ENCODE data around the gene DLGAP4.

Gene DLGAP4

DNA sequence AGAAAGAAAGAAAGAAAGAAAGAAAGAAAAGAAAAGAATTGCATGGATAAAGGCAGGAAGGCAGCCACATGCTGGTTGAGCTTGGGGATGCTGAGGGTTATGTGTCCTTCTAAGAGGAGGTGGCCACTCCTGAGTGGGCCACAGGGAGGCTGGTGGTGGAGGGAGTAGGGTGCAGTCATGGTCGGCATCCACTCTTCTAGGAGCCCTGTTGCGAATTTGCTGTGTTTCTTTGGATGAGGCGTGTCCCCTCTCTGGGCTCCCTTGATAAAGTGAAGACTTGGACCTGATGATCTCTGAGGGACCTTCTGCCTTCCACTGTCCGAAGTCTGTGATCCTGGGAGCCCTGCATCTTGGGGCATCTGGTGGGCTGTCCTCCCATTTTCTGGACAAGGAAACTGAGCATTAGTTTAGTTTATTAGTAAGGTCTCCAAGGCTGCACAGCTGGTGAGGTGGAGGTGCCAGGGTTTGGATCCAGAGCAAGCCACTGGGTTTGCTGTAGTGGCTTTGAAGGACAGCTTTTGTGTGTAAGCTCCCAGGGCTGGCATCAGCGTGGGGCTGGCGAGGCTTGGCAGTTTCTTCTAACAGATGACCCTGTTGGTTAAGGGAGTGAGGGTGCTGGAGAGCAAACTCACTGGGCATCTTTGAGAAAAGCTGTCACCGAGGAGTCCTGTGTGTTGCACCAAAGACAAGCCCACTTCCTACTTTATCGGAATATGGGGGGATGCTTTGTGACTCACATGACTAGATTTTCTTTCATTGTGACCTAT, 4.3 kb downstream of the DLGAP4 start:
- no peak for DNase-seq

DNA sequence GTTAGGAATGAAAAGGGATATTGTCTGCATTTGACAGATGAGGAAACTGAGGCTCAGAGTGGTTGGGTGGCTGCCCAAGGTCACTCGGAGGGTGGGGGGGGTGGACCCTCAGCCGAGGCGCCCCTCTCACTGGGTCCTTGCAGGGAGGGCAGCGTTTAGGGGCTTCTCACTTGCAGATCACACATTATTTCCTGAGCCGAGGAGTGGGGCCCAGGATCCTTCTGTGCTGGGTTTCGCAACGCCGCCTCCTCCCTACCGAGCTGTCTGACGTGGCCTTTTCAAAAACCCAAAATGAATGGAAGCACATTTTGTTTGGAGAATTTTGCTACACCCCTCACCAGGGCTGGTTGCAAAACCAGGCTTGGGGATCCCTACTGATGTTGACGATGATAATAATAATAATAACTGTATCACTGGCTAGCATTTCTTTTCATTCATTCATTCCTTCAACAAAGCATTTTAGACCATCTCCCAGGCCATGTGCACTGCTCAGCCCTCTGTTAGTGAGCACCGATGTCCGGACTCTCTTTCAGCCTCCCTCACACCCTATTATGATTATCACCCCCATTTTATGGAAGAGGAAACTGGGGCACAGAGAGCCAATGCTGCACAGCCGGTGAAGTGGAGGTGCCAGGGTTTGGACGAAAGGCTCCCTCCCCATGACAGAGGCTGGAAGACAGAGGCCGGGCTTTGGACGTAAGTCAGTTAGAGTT, 5.2 kb downstream of the DLGAP4 start:
- DNase-seq, result no peak

DNA sequence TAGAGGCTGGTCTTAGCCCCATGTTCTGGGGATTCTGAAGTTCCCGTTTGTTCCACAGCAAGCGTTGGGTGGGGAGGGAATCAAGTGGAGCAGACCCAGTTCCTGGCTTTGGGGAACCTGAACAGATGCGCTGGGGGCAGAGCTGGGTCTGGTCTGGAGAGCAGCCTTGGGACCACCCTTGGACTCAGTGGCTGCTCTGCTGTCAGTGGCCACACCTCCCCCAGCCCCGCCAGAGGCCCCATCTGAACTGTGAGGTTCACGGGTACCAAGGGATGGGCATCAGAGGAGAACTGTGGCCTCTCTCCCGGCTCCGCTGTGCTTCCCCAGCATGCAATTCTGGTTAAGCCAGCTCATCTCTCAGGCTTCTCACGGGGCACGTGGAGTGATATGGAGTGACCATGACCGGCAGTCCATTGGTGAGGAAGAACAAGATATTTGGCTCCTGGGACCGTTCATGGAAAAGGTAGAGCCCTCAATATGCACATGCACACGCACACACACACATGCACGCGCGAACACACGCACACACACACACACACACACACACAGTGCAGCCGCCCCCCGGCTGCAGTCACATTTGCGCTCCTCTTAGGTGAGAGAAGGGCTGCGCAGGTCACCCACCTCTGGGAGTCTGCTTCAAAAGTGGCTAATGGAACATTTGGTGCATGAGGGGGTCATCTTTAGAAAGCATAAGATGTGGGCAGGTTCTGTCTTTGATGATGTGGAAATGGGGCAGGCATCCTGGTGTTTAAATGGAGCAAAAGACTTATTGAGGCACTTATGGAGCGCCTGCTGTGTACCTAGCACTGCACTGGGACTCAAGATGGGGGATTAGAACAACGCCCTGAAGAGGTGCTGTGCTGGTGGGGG, 6.0 kb downstream of the DLGAP4 start:
- DNase-seq, result no peak

DNA sequence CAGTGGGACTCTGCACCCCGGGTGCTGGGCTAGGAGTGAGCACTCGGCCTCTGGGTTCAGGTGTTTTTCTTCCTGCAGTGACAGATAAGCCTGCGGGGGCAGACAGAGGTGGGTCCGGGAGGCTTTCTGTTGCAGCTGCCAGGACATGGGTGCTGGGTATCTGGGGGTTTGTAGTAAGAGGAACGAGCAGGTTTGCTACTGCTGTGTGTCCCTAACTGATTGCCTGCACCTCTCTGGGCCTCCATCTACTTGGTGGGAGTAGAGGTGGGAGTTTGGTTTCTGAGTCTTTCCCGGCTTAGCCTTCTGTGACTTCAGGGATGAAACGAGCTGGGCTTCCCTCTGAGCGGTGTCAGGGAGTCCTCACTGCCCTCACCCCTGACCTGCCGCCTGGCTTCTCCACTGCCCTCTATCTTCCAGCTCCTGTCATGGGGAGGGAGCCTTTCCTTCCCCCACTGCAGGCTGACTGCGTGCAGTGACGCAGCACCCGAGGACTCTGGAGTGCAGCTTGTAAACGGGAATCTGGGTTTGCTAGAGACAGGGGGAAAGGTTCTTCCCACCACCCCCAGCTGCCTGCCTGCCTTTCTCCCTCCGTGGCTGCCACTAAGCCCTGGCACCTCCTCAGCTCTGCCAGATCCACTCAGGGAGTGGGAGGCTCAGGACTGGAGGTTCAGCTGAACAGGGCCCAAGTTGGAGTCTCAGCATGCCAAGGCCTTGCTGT, 6.7 kb downstream of the DLGAP4 start:
- no peak for DNase-seq

DNA sequence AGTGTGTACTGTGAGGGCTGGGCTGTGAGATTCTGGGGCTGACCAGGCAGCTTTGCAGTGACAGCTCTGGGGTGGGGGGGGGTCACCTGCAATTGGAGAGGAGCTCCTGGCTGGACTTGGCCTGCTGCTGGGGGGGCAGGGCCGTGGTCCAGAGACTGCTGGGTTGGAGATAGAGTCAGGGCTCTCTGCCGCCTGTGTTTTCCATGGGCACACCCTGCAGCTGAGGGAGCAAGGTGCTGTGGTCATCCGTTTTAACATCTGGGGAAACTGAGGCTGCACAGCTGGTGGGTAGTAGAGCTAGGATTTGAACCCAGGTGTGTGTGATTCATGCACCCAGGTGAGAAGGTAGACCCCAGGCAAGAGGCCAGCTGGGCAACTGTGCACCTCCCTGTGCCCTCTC, 7.3 kb downstream of the DLGAP4 start:
- DNase-seq, result no peak

DNA sequence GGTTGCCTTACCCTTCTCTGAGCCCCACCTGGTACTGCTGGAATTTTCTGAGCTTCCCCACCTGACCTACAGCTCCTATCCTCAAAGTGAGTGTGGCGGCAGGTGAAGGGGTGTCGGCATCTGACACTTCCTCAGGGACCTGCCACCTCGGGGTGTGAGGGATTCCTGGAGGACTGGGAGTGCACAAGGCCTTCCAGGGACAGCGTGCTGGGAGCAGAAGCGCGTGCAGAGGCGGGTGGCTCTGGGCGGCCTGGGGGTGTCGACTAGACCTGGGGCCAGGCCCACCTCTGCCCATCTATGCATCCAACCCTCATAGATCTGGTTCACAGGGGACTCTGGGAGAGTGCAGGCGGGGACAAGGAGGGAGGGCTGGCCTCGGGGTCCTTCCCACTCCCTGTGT, 7.8 kb downstream of the DLGAP4 start:
- DNase-seq, result no peak

DNA sequence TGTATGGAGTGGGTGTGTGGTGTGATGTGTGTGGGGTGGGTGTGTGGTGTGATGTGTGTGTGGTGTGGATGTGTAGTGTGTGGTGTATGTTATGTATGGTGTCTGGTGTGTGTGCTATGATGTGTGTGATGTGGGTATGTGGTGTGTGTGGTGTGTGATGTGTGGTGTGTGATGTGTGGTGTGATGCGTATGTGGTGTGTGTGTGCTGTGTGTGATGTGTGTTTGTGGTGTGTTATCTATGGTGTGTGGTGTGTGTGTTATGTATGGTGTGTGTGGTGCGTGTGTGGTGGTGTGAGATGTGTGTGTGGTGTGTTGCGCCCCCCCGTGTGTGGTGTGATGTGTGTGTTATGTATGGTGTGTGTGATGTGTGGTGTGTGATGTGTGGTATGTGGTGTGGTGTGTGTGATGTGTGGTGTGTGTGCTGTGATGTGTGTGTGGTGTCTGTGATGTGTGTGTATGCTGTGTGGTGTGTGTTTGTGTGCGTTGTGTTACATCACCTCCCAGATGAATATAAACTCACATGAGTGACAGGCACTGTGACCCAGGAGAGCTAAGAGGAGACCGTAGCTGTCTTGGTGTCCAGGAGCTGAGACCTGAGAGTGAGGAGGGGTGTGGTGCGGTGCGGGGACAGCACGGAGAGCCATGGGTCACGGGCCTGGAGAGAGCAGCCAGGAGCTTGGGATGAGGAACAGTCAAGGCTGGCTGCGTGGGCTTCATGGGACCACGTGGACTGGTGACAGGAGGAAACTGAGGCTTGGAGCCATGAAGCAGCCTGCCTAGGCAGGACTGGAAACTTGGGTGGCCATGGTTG, 8.8 kb downstream of the DLGAP4 start:
- no peak for DNase-seq

DNA sequence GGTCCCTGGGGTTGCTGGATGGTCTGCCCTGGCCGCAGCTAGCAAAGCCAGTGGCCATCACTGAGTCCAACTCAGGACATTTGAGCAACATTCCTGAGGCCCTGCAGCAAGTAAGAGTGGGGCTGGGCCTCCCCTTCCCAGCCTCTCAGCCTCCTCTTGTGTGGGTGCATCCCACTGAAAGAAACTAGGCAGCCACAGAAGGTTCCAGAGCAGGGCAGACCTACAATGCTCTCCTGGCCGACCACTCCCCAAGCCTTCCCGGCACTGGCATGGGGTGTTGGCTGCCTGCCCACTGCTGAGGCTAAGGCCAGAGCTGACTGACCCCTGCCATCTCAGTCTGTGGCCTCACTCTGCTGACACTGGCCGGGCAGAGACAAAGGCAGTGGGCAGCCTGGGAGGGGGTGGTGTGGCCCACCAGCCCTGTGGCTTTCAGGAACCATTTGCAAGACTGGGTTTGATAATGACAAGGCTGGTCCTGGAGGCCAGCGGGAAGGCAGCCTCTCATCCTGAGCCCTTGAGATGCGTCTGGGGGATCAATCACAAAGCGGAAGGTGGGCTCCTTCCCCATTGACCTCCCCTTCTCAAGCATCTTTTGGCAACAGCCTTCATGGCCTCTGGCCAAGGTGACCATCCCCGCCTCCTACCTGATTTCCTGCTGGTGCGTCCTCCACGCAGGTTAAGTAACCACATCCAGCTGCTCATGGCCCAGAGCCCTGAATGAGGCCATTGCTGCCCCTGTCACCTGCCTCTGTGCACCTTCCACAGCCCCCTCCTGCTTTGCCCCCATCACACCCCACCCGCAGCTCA, 9.6 kb downstream of the DLGAP4 start:
- no peak for DNase-seq

DNA sequence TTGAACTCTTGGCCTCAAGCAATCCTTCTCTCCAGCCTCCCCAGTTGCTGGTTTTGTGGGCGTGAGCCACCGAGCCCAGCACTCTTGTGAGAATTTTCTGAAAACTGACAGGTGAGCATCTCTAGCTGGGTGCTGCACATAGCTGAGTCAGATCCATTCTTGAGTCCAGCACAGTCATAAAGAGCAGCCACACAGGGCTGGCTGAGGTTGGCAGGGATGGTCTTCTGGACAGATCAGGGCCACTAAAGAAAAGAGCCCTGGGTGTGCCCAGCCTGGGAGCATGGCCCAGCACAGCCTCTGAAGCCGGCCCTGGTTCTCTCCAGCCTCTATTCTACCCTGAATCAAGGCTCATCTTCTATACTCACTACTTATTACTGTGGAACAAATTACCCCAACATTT, 11.5 kb downstream of the DLGAP4 start:
- no peak for DNase-seq

DNA sequence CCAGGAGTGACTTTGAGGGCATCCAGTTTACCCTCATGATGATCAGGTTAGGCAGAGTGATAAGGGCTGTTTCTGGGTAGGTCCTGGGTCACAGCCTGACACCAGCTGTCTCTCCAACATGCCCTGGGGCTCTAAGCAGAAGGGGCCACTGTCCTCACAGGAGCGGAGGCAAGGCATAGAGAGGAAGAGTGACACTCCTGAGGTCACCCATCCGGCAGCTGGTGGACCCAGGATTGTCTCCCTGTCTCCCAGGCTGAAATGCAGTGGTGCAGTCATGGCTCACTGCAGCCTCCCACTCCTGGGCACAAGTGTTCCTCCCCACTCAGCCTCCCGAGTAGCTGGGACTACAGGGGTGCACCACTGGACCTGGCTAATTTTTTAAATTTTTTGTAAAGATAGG, 12.0 kb downstream of the DLGAP4 start:
- DNase-seq, result no peak

DNA sequence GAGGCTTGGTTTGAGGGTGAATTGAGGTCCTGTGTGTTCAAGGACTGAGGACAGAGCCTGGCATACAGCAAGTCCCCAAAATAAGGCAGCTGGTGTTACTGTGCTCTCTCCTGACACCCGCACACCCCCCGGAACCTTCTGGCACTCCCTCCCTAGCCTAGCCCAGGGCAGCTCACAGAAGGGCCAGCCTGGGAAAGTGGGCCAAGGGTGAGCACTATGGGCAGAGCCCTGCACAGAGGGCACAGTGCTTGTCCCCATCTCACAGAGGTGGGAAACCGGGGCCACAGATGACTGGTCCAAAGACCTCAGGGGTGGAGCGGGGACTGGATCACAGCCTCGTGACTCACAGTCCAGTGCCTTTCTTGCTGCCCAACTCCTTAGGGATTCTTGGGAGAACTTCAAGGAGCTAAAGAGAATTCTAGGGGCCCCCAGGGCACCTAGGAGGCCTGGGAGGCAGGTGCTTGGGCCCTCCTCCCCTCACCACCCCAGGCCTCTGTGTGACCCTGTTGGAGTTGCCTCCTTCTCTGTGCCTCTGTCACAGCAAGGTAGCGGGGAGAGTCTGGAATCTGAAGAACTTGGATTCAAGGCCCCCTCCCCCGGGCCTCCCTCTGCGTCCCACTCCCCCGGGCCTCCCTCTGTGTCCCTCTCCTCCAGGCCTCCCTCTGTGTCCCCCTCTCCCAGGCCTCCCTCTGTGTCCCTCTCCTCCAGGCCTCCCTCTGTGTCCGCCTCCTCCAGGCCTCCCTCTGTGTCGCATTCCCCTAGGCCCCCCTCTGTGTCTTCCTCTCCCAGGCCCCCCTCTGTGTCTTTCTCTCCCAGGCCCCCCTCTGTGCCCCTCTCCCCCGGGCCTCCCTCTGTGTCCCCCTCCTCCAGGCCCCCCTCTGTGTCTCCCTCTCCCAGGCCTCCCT, 13.5 kb downstream of the DLGAP4 start:
- no peak for DNase-seq

DNA sequence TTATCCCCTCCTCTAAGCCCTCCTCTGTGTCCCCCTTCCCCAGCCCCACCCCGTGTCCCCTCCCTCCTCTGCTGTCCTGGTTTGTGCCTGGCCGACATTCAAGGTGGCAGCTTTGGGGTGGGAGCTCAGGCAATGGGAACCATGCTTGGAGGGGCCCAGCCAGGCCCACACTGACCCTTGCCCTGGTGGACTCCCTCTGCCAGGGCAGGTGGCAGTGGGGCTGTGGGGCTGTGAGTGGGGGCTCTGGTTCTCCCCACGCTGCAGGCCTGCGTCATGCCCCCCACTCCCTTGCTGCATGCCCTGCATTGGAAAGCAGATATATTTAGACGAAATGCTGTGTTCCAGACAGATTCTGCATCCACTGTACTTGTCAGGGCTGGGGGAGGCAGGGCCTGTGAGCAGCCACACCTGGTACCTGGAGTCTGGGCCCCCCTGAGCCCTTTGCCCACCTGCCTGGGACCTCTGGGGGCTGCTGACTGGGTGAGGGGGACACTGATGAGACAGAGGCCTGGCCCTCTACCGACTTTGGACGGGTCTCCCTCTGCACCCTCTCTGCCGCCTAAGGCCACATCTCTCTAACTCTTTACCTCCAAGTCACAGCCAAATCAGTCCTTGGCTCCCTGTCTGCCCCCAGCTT, 14.2 kb downstream of the DLGAP4 start:
- DNase-seq, result no peak

DNA sequence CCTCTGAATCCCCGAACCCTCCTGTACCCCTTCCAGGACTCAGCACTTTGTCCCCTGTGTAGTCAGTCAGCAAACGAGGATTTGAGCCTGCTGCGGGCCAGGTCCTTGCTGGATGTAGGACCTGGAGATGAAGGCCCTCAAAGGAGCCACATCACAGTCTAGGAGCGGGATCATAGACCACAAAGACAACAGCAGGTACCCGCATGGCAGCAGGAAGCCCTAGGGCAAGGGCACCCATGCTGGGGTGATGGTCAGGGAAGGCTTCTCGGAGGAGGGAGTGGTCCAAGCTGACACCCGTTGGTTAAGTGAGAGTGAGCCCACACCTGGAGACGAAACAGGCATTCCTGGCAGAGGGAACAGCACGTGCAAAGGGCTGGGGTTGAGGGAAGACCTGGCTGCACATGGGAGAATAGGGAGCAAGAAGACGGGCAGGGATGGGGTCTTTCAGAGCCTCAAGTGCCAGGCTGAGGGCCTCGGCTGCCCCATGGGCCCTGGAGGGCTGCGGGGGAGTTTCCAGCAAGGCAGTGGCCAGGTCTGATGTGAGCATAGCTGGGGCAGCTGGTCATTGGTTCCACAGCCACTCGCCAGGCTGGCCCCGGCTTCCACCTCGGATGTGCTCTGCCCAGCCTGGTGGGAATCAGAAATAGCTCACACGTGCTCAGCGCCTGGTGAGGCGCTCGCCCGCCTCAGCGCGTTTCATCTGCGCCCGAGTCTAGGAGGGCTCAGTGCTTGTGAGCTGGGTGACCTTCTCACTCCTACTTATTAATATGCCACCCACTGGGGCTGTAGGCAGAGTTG, 15.0 kb downstream of the DLGAP4 start:
- no peak for DNase-seq

DNA sequence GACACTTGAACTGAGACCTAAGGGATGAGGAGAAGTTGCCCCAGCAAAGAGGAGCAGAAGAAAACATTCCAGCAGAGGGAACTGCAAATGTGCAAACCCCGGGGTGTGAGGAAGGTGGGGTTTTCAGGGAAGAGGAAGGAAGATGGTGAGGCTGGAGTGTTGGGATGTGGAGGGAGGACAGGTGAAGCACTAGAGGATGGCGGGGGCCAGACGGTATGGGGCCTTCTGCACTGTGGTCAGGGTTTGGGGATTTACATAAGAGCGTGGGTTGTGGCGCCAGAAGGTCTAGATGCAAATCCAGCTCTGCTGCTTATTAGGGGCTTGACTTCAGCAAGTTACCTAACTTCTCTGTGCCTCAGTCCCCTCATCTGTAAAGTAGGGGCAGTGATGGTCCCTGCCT, 16.0 kb downstream of the DLGAP4 start:
- no peak for DNase-seq

DNA sequence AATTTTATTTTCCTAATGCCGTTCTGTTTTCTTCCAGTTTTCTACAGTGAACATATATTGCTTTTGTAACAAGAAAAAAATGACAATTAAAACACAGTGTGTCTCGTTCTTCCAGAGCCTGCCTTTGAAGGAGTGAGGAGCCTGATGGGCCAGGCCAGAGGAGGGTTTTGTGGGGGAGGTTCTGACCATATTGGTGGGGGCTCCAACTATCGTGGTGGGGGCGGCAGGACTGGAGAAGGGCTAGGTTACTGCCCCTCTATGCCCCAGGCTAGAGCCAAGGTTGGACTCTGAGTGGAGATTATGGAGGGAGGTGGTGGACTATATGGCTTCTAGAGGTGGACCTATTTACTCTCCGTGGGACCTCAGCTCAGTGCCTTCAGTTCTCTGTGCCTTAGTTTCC, 24.0 kb downstream of the DLGAP4 start:
- no peak for DNase-seq

DNA sequence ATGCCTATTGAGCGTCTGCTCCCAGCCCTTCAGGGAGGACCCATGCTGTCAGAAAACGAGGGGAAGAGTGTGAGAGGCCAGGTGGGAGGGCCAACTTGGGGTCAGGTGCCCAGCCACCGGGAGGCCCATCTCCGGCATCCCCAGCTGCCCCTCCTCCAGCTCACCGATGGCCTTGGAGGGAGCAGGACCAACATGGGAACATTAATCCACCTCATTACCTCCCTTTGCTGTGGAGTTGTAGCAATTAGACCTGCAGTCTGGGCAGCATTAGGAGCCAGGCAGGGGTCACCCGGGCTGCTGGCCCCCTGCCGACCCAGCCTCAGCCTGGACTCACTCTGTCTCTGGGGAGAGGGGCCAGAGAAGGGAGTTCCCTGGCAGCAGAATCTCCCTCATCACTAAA, 25.1 kb downstream of the DLGAP4 start:
- DNase-seq, result no peak

DNA sequence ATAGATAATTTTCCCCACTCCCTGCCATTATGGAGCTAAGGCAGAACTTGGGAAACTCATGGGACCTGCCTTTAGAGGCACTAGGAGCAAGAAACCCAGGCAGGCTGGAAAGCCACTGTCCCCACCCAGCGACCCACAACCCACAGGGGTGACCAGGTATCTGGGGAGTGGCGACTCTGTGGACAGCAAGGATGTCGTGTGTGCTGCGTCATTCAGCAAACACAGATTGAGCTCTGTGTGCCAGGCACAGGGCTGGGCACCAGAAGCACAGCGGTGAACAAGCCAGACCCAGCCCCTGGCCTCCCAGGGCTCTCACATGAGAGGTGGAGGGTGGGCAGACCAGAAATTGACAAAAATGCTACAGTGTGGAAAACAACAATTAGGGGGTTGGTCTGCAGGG, 27.7 kb downstream of the DLGAP4 start:
- DNase-seq, result no peak

DNA sequence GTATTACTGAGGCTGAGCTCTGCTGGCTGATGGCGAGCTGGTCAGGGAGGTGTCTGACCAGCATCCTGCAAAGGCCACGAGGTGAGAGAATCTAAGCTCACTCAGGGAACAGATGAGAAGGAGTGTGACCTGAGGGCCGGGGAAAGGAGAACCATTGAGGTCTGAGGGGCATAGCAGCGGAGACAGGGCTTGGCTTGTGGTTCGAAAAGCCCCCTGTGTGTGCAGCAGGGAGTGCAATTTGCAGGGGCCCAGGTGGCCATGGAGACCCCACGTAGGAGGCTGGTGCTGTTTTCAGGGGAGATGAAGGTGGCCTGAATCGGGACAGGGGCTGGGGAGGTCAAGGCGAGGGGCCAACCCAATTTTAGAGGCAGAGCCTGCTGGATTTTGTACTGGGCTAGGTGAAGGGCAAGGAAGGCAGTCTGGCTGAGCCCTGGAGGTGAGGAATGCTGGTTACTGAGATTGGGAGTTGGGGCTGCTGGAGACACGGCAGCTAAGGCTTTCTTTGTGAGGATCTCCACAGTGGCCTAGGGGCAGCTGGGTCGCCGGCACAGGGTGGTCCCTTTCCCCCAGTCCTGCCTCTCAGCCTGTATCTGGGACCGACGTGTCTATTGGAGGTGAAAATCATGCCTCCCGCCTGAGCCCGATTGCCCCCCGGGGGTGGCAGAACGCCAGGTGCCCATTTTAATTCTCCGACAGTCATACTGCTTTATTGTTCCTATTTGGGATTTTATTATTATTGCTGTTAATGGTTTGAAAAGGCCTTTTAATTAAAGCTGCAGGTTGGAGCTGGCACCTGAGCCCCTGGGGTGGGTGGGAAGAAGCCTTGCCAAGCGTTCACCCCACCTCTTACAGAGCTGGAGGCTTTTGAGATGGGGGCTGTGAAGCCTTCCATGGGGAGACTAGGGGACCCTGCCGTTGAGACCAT, 28.4 kb downstream of the DLGAP4 start:
- no peak for DNase-seq
